GM21367 (cell line): ENCODE results near the gene AGRN.
"Not testable (repeated sequence)": the region's sequence is repeated elsewhere in the genome, so short reads cannot be mapped to it uniquely, and the experiment has no call there.

Experiments
- ATAC-seq: cut with Tn5 transposase; IDR thresholded peaks from one replicate; pipeline ENCODE4 v1.9.1; 2021; ENCODE audit not compliant: unreplicated experiment

Gene AGRN

GRCh38 chr1:1090424-1091343 is 70.8 kb downstream of the AGRN start:
- no peak for ATAC-seq

GRCh38 chr1:1091344-1092148 is 71.6 kb downstream of the AGRN start:
- ATAC-seq: no peak

- no peak for ATAC-seq
Measured at GRCh38 chr1:1092149-1092855, 72.4 kb downstream of the AGRN start.

- no peak for ATAC-seq
Measured at GRCh38 chr1:1092894-1093609, 73.1 kb downstream of the AGRN start.

- ATAC-seq: no peak
Measured at GRCh38 chr1:1093610-1093943, 73.7 kb downstream of the AGRN start.

GRCh38 chr1:1094981-1095380 is 75.1 kb downstream of the AGRN start:
- ATAC-seq: no peak

GRCh38 chr1:1096136-1096535 is 76.2 kb downstream of the AGRN start:
- not testable (repeated sequence) for ATAC-seq

GRCh38 chr1:1098681-1099421 is 78.9 kb downstream of the AGRN start:
- ATAC-seq: no peak

GRCh38 chr1:1099506-1100183 is 79.7 kb downstream of the AGRN start:
- no peak for ATAC-seq

- no peak for ATAC-seq
Measured at GRCh38 chr1:1100296-1100695, 80.4 kb downstream of the AGRN start.

GRCh38 chr1:1101503-1101902 is 81.6 kb downstream of the AGRN start:
- ATAC-seq: no peak

GRCh38 chr1:1104152-1104551 is 84.2 kb downstream of the AGRN start:
- ATAC-seq: not testable (repeated sequence)
